HEK293 (cell line): Measurements from ENCODE around the gene BRMS1L.

Experiments used
- CTCF ChIA-PET: fragments of 350-600 bp; formaldehyde crosslinking; extraction: SDS; loops from one replicate; lab custom pipeline; 2021; ENCODE audit warnings: antibody characterized with exemption; lab: Yijun Ruan, JAX
- POLR2A ChIA-PET: fragments of 300-600 bp; formaldehyde crosslinking; extraction: SDS; loops from one replicate; lab custom pipeline; 2020; ENCODE audit warnings: antibody characterized with exemption, inconsistent platforms; lab: Yijun Ruan, JAX
- H3K27ac ChIP-seq: fragments of 200-500 bp; sonication (Bioruptor generic); 2 replicates; pipeline ENCODE4 v1.5.1; 2014; ENCODE audit warnings: low read depth, low read length, control low read depth, inconsistent platforms; ENCODE audit errors: extremely low read depth
- H3K36me3 ChIP-seq, 2 experiments: fragments of 200-500 bp in 1 of 2; sonication (Bioruptor generic) in 1 of 2; 1 replicate in 1 of 2; 2 replicates in 1 of 2; pipeline ENCODE4 v1.5.1; 2014 to 2017; ENCODE audit warnings: inconsistent platforms in 2 of 2, low read length in 2 of 2; ENCODE audit not compliant: control insufficient read depth in 2 of 2, insufficient read depth in 1 of 2
- H3K4me1 ChIP-seq: fragments of 200-500 bp; sonication (Bioruptor generic); 2 replicates; pipeline ENCODE4 v1.5.1; 2014; ENCODE audit warnings: mild to moderate bottlenecking, low read length, inconsistent platforms; ENCODE audit not compliant: control insufficient read depth, insufficient read depth
- H3K4me3 ChIP-seq: 2 replicates; pipeline ENCODE4 v1.5.1; 2011; ENCODE audit warnings: low read depth, mild to moderate bottlenecking, control low read depth, low read length, moderate library complexity
- H3K9me3 ChIP-seq: fragments of 200-500 bp; sonication (Bioruptor generic); 2 replicates; pipeline ENCODE4 v1.5.1; 2014; ENCODE audit warnings: low read depth, low read length, inconsistent platforms; ENCODE audit not compliant: control insufficient read depth, insufficient read depth
- BCL11A ChIP-seq: fragments of 450-650 bp; formaldehyde crosslinking; IDR thresholded peaks from 2 replicates; pipeline ENCODE4 v1.5.1; 2016; ENCODE audit warnings: low read depth, missing biosample characterization, missing genetic modification characterization
- KLF16 ChIP-seq: fragments of 450-650 bp; formaldehyde crosslinking; IDR thresholded peaks from 2 replicates; pipeline ENCODE4 v1.5.1; 2017; ENCODE audit warnings: missing biosample characterization, missing genetic modification characterization
- REPIN1 ChIP-seq: fragments of 450-650 bp; formaldehyde crosslinking; IDR thresholded peaks from 2 replicates; pipeline ENCODE4 v1.5.1; 2017; ENCODE audit warnings: missing biosample characterization, missing genetic modification characterization, low read depth
- TSHZ1 ChIP-seq: fragments of 450-650 bp; formaldehyde crosslinking; IDR thresholded peaks from 2 replicates; pipeline ENCODE4 v1.5.1; 2016; ENCODE audit warnings: missing biosample characterization, missing genetic modification characterization, borderline replicate concordance
- ZFHX2 ChIP-seq: fragments of 450-650 bp; formaldehyde crosslinking; conservative IDR thresholded peaks from 2 replicates; pipeline ENCODE4 v1.5.1; 2016; ENCODE audit warnings: missing biosample characterization, missing genetic modification characterization
- ZNF114 ChIP-seq: fragments of 450-650 bp; formaldehyde crosslinking; IDR thresholded peaks from 2 replicates; pipeline ENCODE4 v1.5.0; 2017; ENCODE audit warnings: missing biosample characterization, missing genetic modification characterization
- ZNF148 ChIP-seq: fragments of 450-650 bp; formaldehyde crosslinking; IDR thresholded peaks from 2 replicates; pipeline ENCODE4 v1.5.0; 2017; ENCODE audit warnings: missing biosample characterization, missing genetic modification characterization, borderline replicate concordance
- ZNF175 ChIP-seq: fragments of 450-650 bp; formaldehyde crosslinking; IDR thresholded peaks from 2 replicates; pipeline ENCODE4 v1.5.1; 2016; ENCODE audit warnings: missing biosample characterization, missing genetic modification characterization
- ZNF18 ChIP-seq: fragments of 450-650 bp; formaldehyde crosslinking; IDR thresholded peaks from 2 replicates; pipeline ENCODE4 v1.5.1; 2016; ENCODE audit warnings: missing biosample characterization, missing genetic modification characterization
- ZNF266 ChIP-seq: fragments of 450-650 bp; formaldehyde crosslinking; IDR thresholded peaks from 2 replicates; pipeline ENCODE4 v1.5.1; 2016; ENCODE audit warnings: missing biosample characterization, missing genetic modification characterization, low read depth
- ZNF274 ChIP-seq, 2 experiments: fragments of 200-500 bp in 1 of 2; fragments of 450-650 bp in 1 of 2; sonication (Bioruptor generic) in 1 of 2; formaldehyde crosslinking in 1 of 2; IDR thresholded peaks; 2 replicates each; pipeline versions ENCODE4 v1.5.1 to v1.6.1; 2014 to 2016; ENCODE audit warnings: borderline replicate concordance in 1 of 2, inconsistent platforms in 1 of 2, low read length in 1 of 2, missing biosample characterization in 1 of 2, missing genetic modification characterization in 1 of 2
- ZNF311 ChIP-seq: fragments of 450-650 bp; formaldehyde crosslinking; IDR thresholded peaks from 2 replicates; pipeline ENCODE4 v1.5.1; 2017; ENCODE audit warnings: missing biosample characterization, missing genetic modification characterization, borderline replicate concordance
- ZNF398 ChIP-seq: fragments of 450-650 bp; formaldehyde crosslinking; IDR thresholded peaks from 2 replicates; pipeline ENCODE4 v1.5.1; 2017; ENCODE audit warnings: missing biosample characterization, missing genetic modification characterization
- ZNF426 ChIP-seq: fragments of 450-650 bp; formaldehyde crosslinking; IDR thresholded peaks from 2 replicates; pipeline ENCODE4 v1.5.1; 2017; ENCODE audit warnings: missing biosample characterization, missing genetic modification characterization, mild to moderate bottlenecking, inconsistent platforms, moderate library complexity
- ZNF473 ChIP-seq: fragments of 450-650 bp; formaldehyde crosslinking; IDR thresholded peaks from 2 replicates; pipeline ENCODE4 v1.5.1; 2017; ENCODE audit warnings: missing biosample characterization, missing genetic modification characterization
- ZNF530 ChIP-seq: fragments of 450-650 bp; formaldehyde crosslinking; IDR thresholded peaks from 2 replicates; pipeline ENCODE4 v1.5.1; 2016; ENCODE audit warnings: low read depth, missing biosample characterization, missing genetic modification characterization
- ZNF561 ChIP-seq: fragments of 450-650 bp; IDR thresholded peaks from 2 replicates; pipeline ENCODE4 v1.5.1; 2018; ENCODE audit warnings: missing biosample characterization, missing genetic modification characterization, borderline replicate concordance
- ZNF600 ChIP-seq: fragments of 450-650 bp; formaldehyde crosslinking; IDR thresholded peaks from 2 replicates; pipeline ENCODE4 v1.5.1; 2016; ENCODE audit warnings: missing biosample characterization, missing genetic modification characterization
- ZNF704 ChIP-seq: fragments of 450-650 bp; formaldehyde crosslinking; IDR thresholded peaks from 2 replicates; pipeline ENCODE4 v1.5.1; 2016; ENCODE audit warnings: missing biosample characterization, missing genetic modification characterization
- ZSCAN5A ChIP-seq: fragments of 450-650 bp; formaldehyde crosslinking; IDR thresholded peaks from 2 replicates; pipeline ENCODE4 v1.5.1; 2016; ENCODE audit warnings: missing biosample characterization, missing genetic modification characterization

The BRMS1L gene

GRCh38 chr14:35783699-35784098 is 42.4 kb upstream of the BRMS1L start (continued):
- no peak for TF ChIP-seq ZNF148 (tag by site-specific recombination)
- no peak for TF ChIP-seq ZNF274 (IDR thresholded peaks at IDR 0.05; ENCODE audit: low read length)
- TF ChIP-seq ZNF274 (tag by site-specific recombination; IDR thresholded peaks at IDR 0.05; ENCODE audit: borderline replicate concordance), result no peak
- TF ChIP-seq KLF16, result no peak
- no peak for TF ChIP-seq ZNF600 (tag by site-specific recombination)
- no peak for TF ChIP-seq ZNF704 (tag by site-specific recombination)
- no peak for TF ChIP-seq ZNF426
- no peak for TF ChIP-seq ZSCAN5A
- no peak for TF ChIP-seq REPIN1 (tag by site-specific recombination)
- no peak for TF ChIP-seq ZNF175
- TF ChIP-seq ZNF18, result no peak
- TF ChIP-seq ZNF561 (tag by site-specific recombination), result no peak
- TF ChIP-seq ZFHX2 (tag by site-specific recombination), result no peak
- no peak for TF ChIP-seq ZNF473
- no peak for TF ChIP-seq TSHZ1 (tag by site-specific recombination)
- TF ChIP-seq ZNF530 (tag by site-specific recombination), result no peak

- no peak overlapping the region for H3K27ac ChIP-seq
- H3K9me3 ChIP-seq, result no peaks in the 10 kb centered on the region
- no peaks in the 10 kb centered on the region for H3K36me3 ChIP-seq
- no peaks in the 10 kb centered on the region; the same call in 1 of the 2 replicates for H3K4me1 ChIP-seq
- ChIA-PET POLR2A (no interaction called here), CTCF (interaction anchor here (0.6 kb wide), 1 partner anchor 22 kb away, joined by 6 read pairs; no protein-coding TSS in a partner anchor)
- no peak overlapping the region for H3K4me3 ChIP-seq
- TF ChIP-seq ZNF398 (tag by site-specific recombination) (no peak), BCL11A (tag by site-specific recombination) (no peak), ZNF311 (tag by site-specific recombination) (no peak), ZNF704 (tag by site-specific recombination) (no peak), ZNF114 (tag by site-specific recombination) (no peak), ZNF266 (no peak), ZNF148 (tag by site-specific recombination) (no peak)
These were observed 39.3 kb upstream of the BRMS1L start for GRCh38 chr14:35786856-35787255.
